ENCODE results near the gene EPO. TPM values are rescaled to one million over a fixed set of nuclear protein-coding genes. Genes with fewer than 3 reads are reported as not detected.

Gene EPO
- polyA plus RNA-seq, 1 donor (not counting 4 experiments of a cell fraction or from before 2014, with no cell fraction given): 0.35 TPM

- H3K27me3 ChIP-seq (ENCODE audit: control insufficient read depth, extremely low read depth, insufficient read depth, low read length): no peaks in the 10 kb centered on the region
- peaks cover 27% of the 10 kb centered on the region for H3K4me1 ChIP-seq (ENCODE audit: control insufficient read depth, extremely low read depth, insufficient read depth, low read length)
- DNase-seq (ENCODE audit: low read depth, low spot score): no peak
- peak overlapping the region; percentile 32 for H3K4me2 ChIP-seq (ENCODE audit: control insufficient read depth, extremely low read depth, insufficient read depth, low read depth, low read length)
- peak overlapping the region; percentile 67 for H3K27ac ChIP-seq (ENCODE audit: control insufficient read depth, insufficient read depth, low read length)
- no peaks in the 10 kb centered on the region for H3K36me3 ChIP-seq (ENCODE audit: control insufficient read depth in 2 of 2, extremely low read depth in 1 of 2, insufficient read depth in 2 of 2, low read length in 2 of 2)
- dilution Hi-C loops (cut with MboI; ENCODE audit: extremely low pct_ligation_motif_present, low sequenced_read_pairs): no loop called here
- H3K9me3 ChIP-seq (ENCODE audit: control insufficient read depth, low read depth, low read length): no peaks in the 10 kb centered on the region
- H3K4me3 ChIP-seq (ENCODE audit: control insufficient read depth in 2 of 3, extremely low read depth in 1 of 3, insufficient read depth in 2 of 3, low read depth in 1 of 3, low read length in 3 of 3): no peak overlapping the region
- peak overlapping the region; percentile 68 for H2AFZ ChIP-seq (ENCODE audit: control insufficient read depth, low read length)
- H3K79me2 ChIP-seq (ENCODE audit: control insufficient read depth, insufficient read depth, low read length): no peaks in the 10 kb centered on the region
- no peaks in the 10 kb centered on the region for H3K9me1 ChIP-seq (ENCODE audit: control insufficient read depth, extremely low read depth, insufficient read depth, low read length)
- no peak for FAIRE-seq
- no peak for TF ChIP-seq EZH2 (IDR thresholded peaks at IDR 0.05; ENCODE audit: low read length)
- TF ChIP-seq CTCF (optimal IDR thresholded peaks at IDR 0.05 in 1 of 3, IDR thresholded peaks at IDR 0.05 in 1 of 3, conservative IDR thresholded peaks at IDR 0.05 in 1 of 3; ENCODE audit: extremely low read depth in 1 of 3, insufficient read depth in 2 of 3, low read length in 3 of 3): no peak
- no peaks in the 10 kb centered on the region for H4K20me1 ChIP-seq (ENCODE audit: control insufficient read depth, extremely low read depth, insufficient read depth, low read length)
- H3K9ac ChIP-seq (ENCODE audit: control insufficient read depth, extremely low read depth, insufficient read depth, low read length): peak overlapping the region; percentile 44
Observed at GRCh38 chr7:100765250-100765649, 45.0 kb downstream of the EPO start.

DNA sequence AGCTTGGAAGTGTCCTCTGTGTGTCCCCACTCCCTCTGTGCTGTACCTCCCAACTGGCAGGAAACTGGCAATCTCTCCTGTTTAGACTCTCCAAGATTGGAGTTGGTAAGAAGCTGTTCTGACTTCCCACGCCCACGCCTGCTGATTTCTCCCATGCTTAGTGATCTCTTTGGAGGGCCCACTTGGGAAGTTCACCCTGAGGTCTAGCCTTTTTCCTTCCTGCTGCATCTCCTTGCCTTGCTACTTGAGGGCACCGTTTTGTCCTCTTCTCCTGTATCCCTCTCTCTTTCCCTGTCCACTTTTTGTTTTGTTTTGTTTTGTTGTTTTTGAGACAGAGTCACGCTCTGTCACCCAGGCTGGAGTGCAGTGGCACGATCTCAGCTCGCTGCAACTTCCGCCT is 48.5 kb downstream of the EPO start:
- H3K9me3 ChIP-seq (ENCODE audit: control insufficient read depth, low read depth, low read length): no peaks in the 10 kb centered on the region
- H3K9ac ChIP-seq (ENCODE audit: control insufficient read depth, extremely low read depth, insufficient read depth, low read length): no peak overlapping the region
- no peaks in the 10 kb centered on the region for H3K79me2 ChIP-seq (ENCODE audit: control insufficient read depth, insufficient read depth, low read length)
- FAIRE-seq (no peak), DNase-seq (ENCODE audit: low read depth, low spot score) (no peak)
- H3K4me2 ChIP-seq (ENCODE audit: control insufficient read depth, extremely low read depth, insufficient read depth, low read depth, low read length): no peak overlapping the region
- peaks cover 14% of the 10 kb centered on the region for H3K4me1 ChIP-seq (ENCODE audit: control insufficient read depth, extremely low read depth, insufficient read depth, low read length)
- dilution Hi-C loops (cut with MboI; ENCODE audit: extremely low pct_ligation_motif_present, low sequenced_read_pairs): no loop called here
- no peak for TF ChIP-seq EZH2 (IDR thresholded peaks at IDR 0.05; ENCODE audit: low read length)
- no peak for TF ChIP-seq CTCF (optimal IDR thresholded peaks at IDR 0.05 in 1 of 3, IDR thresholded peaks at IDR 0.05 in 1 of 3, conservative IDR thresholded peaks at IDR 0.05 in 1 of 3; ENCODE audit: extremely low read depth in 1 of 3, insufficient read depth in 2 of 3, low read length in 3 of 3)
- H3K9me1 ChIP-seq (ENCODE audit: control insufficient read depth, extremely low read depth, insufficient read depth, low read length): no peaks in the 10 kb centered on the region
- H3K36me3 ChIP-seq (ENCODE audit: control insufficient read depth in 2 of 2, extremely low read depth in 1 of 2, insufficient read depth in 2 of 2, low read length in 2 of 2): no peaks in the 10 kb centered on the region
- no peak overlapping the region for H3K27ac ChIP-seq (ENCODE audit: control insufficient read depth, insufficient read depth, low read length)
- H4K20me1 ChIP-seq (ENCODE audit: control insufficient read depth, extremely low read depth, insufficient read depth, low read length): no peaks in the 10 kb centered on the region
- H3K27me3 ChIP-seq (ENCODE audit: control insufficient read depth, extremely low read depth, insufficient read depth, low read length): no peaks in the 10 kb centered on the region
- no peak overlapping the region for H2AFZ ChIP-seq (ENCODE audit: control insufficient read depth, low read length)
- no peak overlapping the region for H3K4me3 ChIP-seq (ENCODE audit: control insufficient read depth in 2 of 3, extremely low read depth in 1 of 3, insufficient read depth in 2 of 3, low read depth in 1 of 3, low read length in 3 of 3)

Other genes starting within 250 kb of the EPO start
- gene TSC22D4, start 241.3 kb upstream of the EPO start, polyA plus RNA-seq: 8.4 to 16.6 TPM (median 9.1 TPM) in 3 replicates
- 0.16 to 0.48 TPM (median 0.16 TPM) in 3 replicates for gene NYAP1, start 236.5 kb upstream of the EPO start, polyA plus RNA-seq
- gene AGFG2, start 181.3 kb upstream of the EPO start, polyA plus RNA-seq: 3.1 to 4.1 TPM (median 3.4 TPM) in 3 replicates
- gene SAP25, start 146.6 kb upstream of the EPO start, polyA plus RNA-seq: 0.16 to 0.21 TPM in 2 of 3 replicates, not detected in the other
- gene LRCH4, start 134.3 kb upstream of the EPO start, polyA plus RNA-seq: 4.9 to 8.1 TPM (median 7.3 TPM) in 3 replicates
- gene FBXO24, start 134.1 kb upstream of the EPO start, polyA plus RNA-seq: 0.19 to 0.34 TPM (median 0.22 TPM) in 3 replicates
- gene PCOLCE, start 118.1 kb upstream of the EPO start, polyA plus RNA-seq: 0.63 to 1.3 TPM (median 0.80 TPM) in 3 replicates
- gene MOSPD3, start 107.9 kb upstream of the EPO start, polyA plus RNA-seq: 4.1 to 17.0 TPM (median 5.5 TPM) in 3 replicates
- 0.07 to 0.21 TPM (median 0.12 TPM) in 3 replicates for gene TFR2, start 78.9 kb upstream of the EPO start, polyA plus RNA-seq
- not detected in 3 replicates for gene ACTL6B, start 64.0 kb upstream of the EPO start, polyA plus RNA-seq
- gene GNB2, start 46.7 kb upstream of the EPO start, polyA plus RNA-seq: 87.2 to 216 TPM (median 126 TPM) in 3 replicates
- gene GIGYF1, start 26.2 kb upstream of the EPO start, polyA plus RNA-seq: 3.2 to 4.8 TPM (median 4.0 TPM) in 3 replicates
- 37.8 to 50.3 TPM (median 44.6 TPM) in 3 replicates for gene POP7, start 14.3 kb upstream of the EPO start, polyA plus RNA-seq
- 0.09 to 0.36 TPM (median 0.14 TPM) in 3 replicates for gene ZAN, start 13.1 kb downstream of the EPO start, polyA plus RNA-seq
- gene EPHB4, start 107.1 kb downstream of the EPO start, polyA plus RNA-seq: 61.4 to 74.5 TPM (median 71.4 TPM) in 3 replicates
- gene SLC12A9, start 132.2 kb downstream of the EPO start, polyA plus RNA-seq: 14.5 to 24.9 TPM (median 19.8 TPM) in 3 replicates
- 83.8 to 106 TPM (median 93.7 TPM) in 3 replicates for gene TRIP6, start 146.9 kb downstream of the EPO start, polyA plus RNA-seq
- gene SRRT, start 154.6 kb downstream of the EPO start, polyA plus RNA-seq: 23.1 to 54.5 TPM (median 42.2 TPM) in 3 replicates
- 1.0 to 1.4 TPM (median 1.2 TPM) in 3 replicates for gene UFSP1, start 169.2 kb downstream of the EPO start, polyA plus RNA-seq
- gene ACHE, start 175.4 kb downstream of the EPO start, polyA plus RNA-seq: 0.07 to 0.30 TPM (median 0.20 TPM) in 3 replicates
- gene MUC3A, start 229.1 kb downstream of the EPO start, polyA plus RNA-seq: 0.06 to 1.2 TPM (median 0.10 TPM) in 3 replicates
- gene MUC12, start 249.1 kb downstream of the EPO start, polyA plus RNA-seq: 0.24 to 0.33 TPM in 2 of 3 replicates, not detected in the other